Cardiac fibroblast (primary cell): Measurements from ENCODE around the gene HK1.

Experiments used
- DNase-seq, 2 donors: peaks; one replicate each; pipeline versions ENCODE4 v3.0.0 to v3.0.0-alpha.2; 2010; ENCODE audit warnings: low read depth in 2 of 2
- H3K4me3 ChIP-seq, 2 donors: replicated peaks in 1 of 2; 1 replicate in 1 of 2; 2 replicates in 1 of 2; pipeline ENCODE4 v1.5.1; 2011; ENCODE audit warnings: low read depth in 2 of 2, low read length in 2 of 2, mild to moderate bottlenecking in 2 of 2, moderate library complexity in 1 of 2
- TF ChIP-seq, protein P1 (sequence below): IDR thresholded peaks from one replicate; pipeline ENCODE4 v1.5.1; 2011; ENCODE audit warnings: low read depth, mild to moderate bottlenecking, low read length, inconsistent platforms

The HK1 gene

DNA sequence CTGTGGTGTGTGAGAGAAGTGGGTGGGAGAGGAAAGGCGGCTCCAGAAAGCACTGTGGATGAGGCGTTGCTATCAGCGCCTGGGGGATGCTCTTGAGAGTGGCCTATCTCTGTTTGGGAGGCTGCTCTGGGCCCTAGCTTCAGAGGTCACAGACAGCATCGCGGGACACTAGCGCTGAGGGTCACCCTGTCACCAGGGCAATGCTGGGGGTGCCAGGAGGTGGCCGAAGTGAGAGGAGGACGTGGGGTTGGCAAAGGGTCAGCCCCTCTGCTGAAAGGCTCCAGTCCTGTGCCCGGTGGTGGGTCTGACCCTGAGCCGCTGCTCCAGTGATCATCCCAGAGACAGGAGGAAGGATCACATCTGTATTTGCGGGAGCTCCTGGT lies 141.4 kb downstream of the HK1 start:
- DNase-seq = no peak
- TF ChIP-seq, protein P1, sequence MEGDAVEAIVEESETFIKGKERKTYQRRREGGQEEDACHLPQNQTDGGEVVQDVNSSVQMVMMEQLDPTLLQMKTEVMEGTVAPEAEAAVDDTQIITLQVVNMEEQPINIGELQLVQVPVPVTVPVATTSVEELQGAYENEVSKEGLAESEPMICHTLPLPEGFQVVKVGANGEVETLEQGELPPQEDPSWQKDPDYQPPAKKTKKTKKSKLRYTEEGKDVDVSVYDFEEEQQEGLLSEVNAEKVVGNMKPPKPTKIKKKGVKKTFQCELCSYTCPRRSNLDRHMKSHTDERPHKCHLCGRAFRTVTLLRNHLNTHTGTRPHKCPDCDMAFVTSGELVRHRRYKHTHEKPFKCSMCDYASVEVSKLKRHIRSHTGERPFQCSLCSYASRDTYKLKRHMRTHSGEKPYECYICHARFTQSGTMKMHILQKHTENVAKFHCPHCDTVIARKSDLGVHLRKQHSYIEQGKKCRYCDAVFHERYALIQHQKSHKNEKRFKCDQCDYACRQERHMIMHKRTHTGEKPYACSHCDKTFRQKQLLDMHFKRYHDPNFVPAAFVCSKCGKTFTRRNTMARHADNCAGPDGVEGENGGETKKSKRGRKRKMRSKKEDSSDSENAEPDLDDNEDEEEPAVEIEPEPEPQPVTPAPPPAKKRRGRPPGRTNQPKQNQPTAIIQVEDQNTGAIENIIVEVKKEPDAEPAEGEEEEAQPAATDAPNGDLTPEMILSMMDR = no peak
- H3K4me3 ChIP-seq = no peak overlapping the region

- H3K4me3 ChIP-seq = no peak overlapping the region
- peak in 1 of 2 donors; percentile 84 for DNase-seq
- TF ChIP-seq, protein P1 = no peak
These were observed 143.5 kb downstream of the HK1 start for GRCh38 chr10:69421611-69422308.

GRCh38 chr10:69422676-69423075 lies 144.4 kb downstream of the HK1 start:
- TF ChIP-seq, protein P1 = no peak
- no peak for DNase-seq
- no peak overlapping the region for H3K4me3 ChIP-seq

DNA sequence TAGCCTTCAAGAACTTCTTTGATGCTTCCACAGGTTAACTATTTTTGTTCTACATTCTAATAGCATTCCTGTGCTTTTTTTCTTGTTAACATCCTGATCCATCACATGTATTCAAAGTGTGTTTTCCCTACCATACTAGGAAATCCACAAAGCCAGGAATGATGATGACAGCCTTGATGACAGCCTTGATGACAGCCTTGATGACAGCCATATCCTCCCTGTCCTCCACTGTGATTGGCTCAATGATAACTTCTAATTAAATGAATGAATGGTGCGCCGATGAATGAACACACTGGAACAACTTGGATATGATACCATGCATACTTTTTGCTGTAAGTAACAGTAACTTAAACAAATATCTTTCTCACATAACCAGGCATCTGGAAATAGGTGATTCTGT lies 146.7 kb downstream of the HK1 start:
- DNase-seq = no peak
- TF ChIP-seq, protein P1 = no peak
- no peak overlapping the region for H3K4me3 ChIP-seq

DNA sequence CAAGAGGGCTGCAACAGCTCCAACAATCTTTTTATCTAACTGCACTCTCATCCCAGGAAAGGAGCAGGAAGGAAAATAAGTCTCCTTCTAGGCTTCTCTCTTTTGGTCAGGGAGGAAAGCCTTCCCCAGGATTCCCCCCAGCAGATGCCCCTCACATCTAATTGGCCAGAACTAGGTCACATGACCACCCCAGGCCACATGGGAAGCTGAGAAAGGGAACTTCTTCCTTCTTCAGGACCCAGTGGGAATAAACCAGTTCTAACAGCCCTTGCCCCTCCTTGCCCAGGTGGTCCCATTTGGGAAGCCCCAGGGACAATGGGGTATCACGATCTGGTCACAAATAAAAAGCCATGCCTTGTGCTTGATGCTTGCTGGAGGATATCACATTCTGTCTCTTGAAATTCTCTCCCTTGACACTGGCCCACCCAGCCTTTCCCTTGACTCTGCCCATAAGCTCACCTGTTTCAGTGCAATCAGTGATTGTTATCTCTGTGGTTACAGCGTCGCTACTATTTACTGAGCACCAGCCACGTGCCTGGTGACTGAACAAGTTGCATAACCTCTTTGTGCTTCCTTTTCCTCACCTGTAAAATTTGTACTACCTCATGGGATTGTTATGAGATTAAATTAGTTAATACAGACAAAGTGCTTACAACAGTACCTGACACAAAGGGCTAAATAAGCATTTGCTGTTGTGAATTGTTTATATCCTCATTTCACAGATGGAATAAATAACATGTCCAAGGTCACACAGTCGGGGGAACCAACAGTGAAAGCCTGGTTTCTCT lies 147.4 kb downstream of the HK1 start:
- no peak for DNase-seq
- TF ChIP-seq, protein P1 = no peak
- no peak overlapping the region for H3K4me3 ChIP-seq

DNA sequence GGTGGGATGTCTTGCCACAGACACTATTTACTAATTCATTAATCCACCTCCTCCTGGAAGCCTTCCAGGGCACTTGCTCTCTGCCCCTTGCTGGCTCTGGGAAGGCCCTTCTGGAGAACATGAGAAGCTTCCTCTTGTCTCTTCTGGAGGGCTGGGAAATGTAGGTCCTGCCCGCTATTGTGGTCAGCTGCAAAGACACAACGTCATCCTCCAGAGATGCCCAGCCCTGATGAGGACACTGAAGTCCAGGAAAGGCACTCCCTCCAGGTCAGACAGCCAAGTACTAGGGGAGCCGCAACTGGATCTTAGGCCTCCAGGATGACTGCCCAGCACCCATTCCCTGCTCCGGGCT lies 148.1 kb downstream of the HK1 start:
- TF ChIP-seq, protein P1 = no peak

More for the DNA sequence above, 148.1 kb downstream of the HK1 start:
- no peak overlapping the region for H3K4me3 ChIP-seq
- DNase-seq = no peak
